Loucy (cell line): Measurements from ENCODE around the gene VAV2.

Experiments
- H2AFZ ChIP-seq: fragments of 200-600 bp; sonication (generic); 2 replicates; pipeline ENCODE4 v1.6.0; 2016; ENCODE audit warnings: antibody characterized with exemption, mild to moderate bottlenecking, low read length, moderate library complexity
- H3F3A ChIP-seq: fragments of 200-600 bp; 2 replicates; pipeline ENCODE4 v1.6.0; 2016; ENCODE audit warnings: antibody characterized with exemption, low read depth, mild to moderate bottlenecking
- H3K27me3 ChIP-seq: fragments of 200-600 bp; sonication (generic); 2 replicates; pipeline ENCODE4 v1.6.1; 2014; ENCODE audit warnings: low read length, mild to moderate bottlenecking; ENCODE audit not compliant: insufficient read depth, poor library complexity, severe bottlenecking
- H3K36me3 ChIP-seq: fragments of 200-600 bp; sonication (generic); 2 replicates; pipeline ENCODE4 v1.6.1; 2016; ENCODE audit warnings: low read length; ENCODE audit not compliant: insufficient read depth
- H3K4me1 ChIP-seq: fragments of 200-600 bp; sonication (generic); 2 replicates; pipeline ENCODE4 v1.5.1; 2014; ENCODE audit warnings: low read length, mild to moderate bottlenecking; ENCODE audit not compliant: insufficient read depth, poor library complexity, severe bottlenecking
- H3K4me2 ChIP-seq: fragments of 200-600 bp; sonication (generic); 2 replicates; pipeline ENCODE4 v1.6.0; 2014; ENCODE audit warnings: antibody characterized with exemption, low read length, low read depth, mild to moderate bottlenecking; ENCODE audit not compliant: poor library complexity, severe bottlenecking
- H3K4me3 ChIP-seq: fragments of 200-600 bp; sonication (generic); 2 replicates; pipeline ENCODE4 v1.5.1; 2014; ENCODE audit warnings: low read length, mild to moderate bottlenecking, mixed read lengths; ENCODE audit not compliant: poor library complexity, severe bottlenecking
- H3K79me2 ChIP-seq: fragments of 200-600 bp; sonication (generic); 2 replicates; pipeline ENCODE4 v1.6.1; 2014; ENCODE audit warnings: low read length; ENCODE audit not compliant: insufficient read depth
- H3K9ac ChIP-seq: fragments of 200-600 bp; sonication (generic); 2 replicates; pipeline ENCODE4 v1.6.0; 2014; ENCODE audit warnings: mild to moderate bottlenecking, low read depth, low read length, moderate library complexity; ENCODE audit not compliant: poor library complexity, severe bottlenecking
- H3K9me2 ChIP-seq: fragments of 200-600 bp; sonication (generic); replicated peaks from 2 replicates; pipeline ENCODE4 v1.6.1; 2016; ENCODE audit warnings: low read depth, low read length, mixed read lengths
- H3K9me3 ChIP-seq: fragments of 200-600 bp; sonication (generic); 2 replicates; pipeline ENCODE4 v1.6.1; 2014; ENCODE audit warnings: mild to moderate bottlenecking, antibody characterized with exemption, low read length, low read depth; ENCODE audit not compliant: insufficient read depth
- H4K20me1 ChIP-seq: fragments of 200-600 bp; sonication (generic); 2 replicates; pipeline ENCODE4 v1.6.0; 2014; ENCODE audit warnings: antibody characterized with exemption, low read length, mild to moderate bottlenecking; ENCODE audit not compliant: insufficient read depth, poor library complexity, severe bottlenecking
- EZH2phosphoT487 ChIP-seq: fragments of 200-600 bp; IDR thresholded peaks from 2 replicates; pipeline ENCODE4 v1.6.1; 2018; ENCODE audit warnings: antibody characterized with exemption, mild to moderate bottlenecking, moderate library complexity, borderline replicate concordance
- TF ChIP-seq, protein P1 (sequence below): fragments of 200-600 bp; sonication (generic); conservative IDR thresholded peaks from 2 replicates; pipeline ENCODE4 v1.5.1; 2014; ENCODE audit warnings: mild to moderate bottlenecking, antibody characterized with exemption, low read length

VAV2 gene

DNA sequence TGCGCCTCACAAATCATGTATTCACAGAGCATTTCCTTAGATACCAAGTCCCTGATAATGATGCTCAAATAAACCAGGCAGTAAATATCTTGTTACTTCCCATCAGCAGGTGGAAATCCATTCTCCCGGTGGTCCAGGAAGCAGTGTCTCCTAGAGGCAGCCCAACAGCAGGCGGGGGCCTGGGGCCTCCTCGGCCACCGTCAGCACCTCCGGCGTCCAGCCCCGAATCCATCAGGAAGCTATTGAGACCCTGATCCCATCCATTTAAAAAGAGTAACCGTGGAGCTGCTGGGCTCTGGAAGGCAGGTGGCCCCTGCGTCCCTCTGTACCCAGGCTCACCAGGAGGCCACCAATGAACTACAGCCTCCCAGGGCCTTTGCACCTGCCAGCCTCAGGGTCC is 54.0 kb downstream of the VAV2 start:
- Histone ChIP-seq H3K36me3 (peaks cover 13% of the 10 kb centered on the region; the same call in 1 of the 2 replicates), H3K27me3 (no peaks in the 10 kb centered on the region), H3K4me1 (no peaks in the 10 kb centered on the region), H3K9me2 (no peaks in the 10 kb centered on the region), H2AFZ (no peak overlapping the region), H3K79me2 (no peaks in the 10 kb centered on the region), H3K4me2 (no peak overlapping the region), H3K9ac (no peak overlapping the region), H4K20me1 (no peaks in the 10 kb centered on the region), H3F3A (no peaks in the 10 kb centered on the region), H3K9me3 (no peaks in the 10 kb centered on the region), H3K4me3 (no peak overlapping the region)
- no peak for TF ChIP-seq EZH2phosphoT487
- TF ChIP-seq, protein P1, sequence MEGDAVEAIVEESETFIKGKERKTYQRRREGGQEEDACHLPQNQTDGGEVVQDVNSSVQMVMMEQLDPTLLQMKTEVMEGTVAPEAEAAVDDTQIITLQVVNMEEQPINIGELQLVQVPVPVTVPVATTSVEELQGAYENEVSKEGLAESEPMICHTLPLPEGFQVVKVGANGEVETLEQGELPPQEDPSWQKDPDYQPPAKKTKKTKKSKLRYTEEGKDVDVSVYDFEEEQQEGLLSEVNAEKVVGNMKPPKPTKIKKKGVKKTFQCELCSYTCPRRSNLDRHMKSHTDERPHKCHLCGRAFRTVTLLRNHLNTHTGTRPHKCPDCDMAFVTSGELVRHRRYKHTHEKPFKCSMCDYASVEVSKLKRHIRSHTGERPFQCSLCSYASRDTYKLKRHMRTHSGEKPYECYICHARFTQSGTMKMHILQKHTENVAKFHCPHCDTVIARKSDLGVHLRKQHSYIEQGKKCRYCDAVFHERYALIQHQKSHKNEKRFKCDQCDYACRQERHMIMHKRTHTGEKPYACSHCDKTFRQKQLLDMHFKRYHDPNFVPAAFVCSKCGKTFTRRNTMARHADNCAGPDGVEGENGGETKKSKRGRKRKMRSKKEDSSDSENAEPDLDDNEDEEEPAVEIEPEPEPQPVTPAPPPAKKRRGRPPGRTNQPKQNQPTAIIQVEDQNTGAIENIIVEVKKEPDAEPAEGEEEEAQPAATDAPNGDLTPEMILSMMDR: no peak

GRCh38 chr9:133937120-133937519 is 55.0 kb downstream of the VAV2 start:
- Histone ChIP-seq H3K27me3 (no peaks in the 10 kb centered on the region), H3K9ac (no peak overlapping the region), H3K4me2 (no peak overlapping the region), H3F3A (no peaks in the 10 kb centered on the region), H3K9me3 (no peaks in the 10 kb centered on the region), H4K20me1 (no peaks in the 10 kb centered on the region), H3K36me3 (peaks cover 13% of the 10 kb centered on the region; the same call in 1 of the 2 replicates), H3K9me2 (no peaks in the 10 kb centered on the region), H3K4me1 (no peaks in the 10 kb centered on the region), H3K79me2 (no peaks in the 10 kb centered on the region), H2AFZ (no peak overlapping the region), H3K4me3 (no peak overlapping the region)
- no peak for TF ChIP-seq EZH2phosphoT487
- TF ChIP-seq, protein P1: no peak

- peaks cover 13% of the 10 kb centered on the region; the same call in 1 of the 2 replicates for H3K36me3 ChIP-seq
Measured at GRCh38 chr9:133935328-133936005, 56.7 kb downstream of the VAV2 start.

More at GRCh38 chr9:133935328-133936005, 56.7 kb downstream of the VAV2 start:
- Histone ChIP-seq H3K4me2 (no peak overlapping the region), H3K4me1 (no peaks in the 10 kb centered on the region), H3F3A (no peaks in the 10 kb centered on the region), H3K4me3 (no peak overlapping the region), H2AFZ (no peak overlapping the region), H3K27me3 (no peaks in the 10 kb centered on the region), H4K20me1 (no peaks in the 10 kb centered on the region), H3K79me2 (no peaks in the 10 kb centered on the region), H3K9ac (no peak overlapping the region), H3K9me2 (no peaks in the 10 kb centered on the region), H3K9me3 (no peaks in the 10 kb centered on the region)
- TF ChIP-seq EZH2phosphoT487: no peak
- TF ChIP-seq, protein P1: no peak
